Nephron (organoid): Measurements from ENCODE around the gene IBA57.

Experiments
- H3K27ac Mint-ChIP-seq, 3 experiments: 2 replicates each; pipeline ENCODE4 v1.8.0; 2020; ENCODE audit warnings: mixed read lengths in 3 of 3, mild to moderate bottlenecking in 2 of 3, moderate library complexity in 1 of 3
- H3K27me3 Mint-ChIP-seq: 2 replicates; pipeline ENCODE4 v1.8.0; 2021; ENCODE audit warnings: low read depth, mild to moderate bottlenecking, moderate library complexity, mixed read lengths
- H3K36me3 Mint-ChIP-seq: 2 replicates; pipeline ENCODE4 v1.8.0; 2020; ENCODE audit warnings: low read depth, mixed read lengths
- H3K4me1 Mint-ChIP-seq: 2 replicates; pipeline ENCODE4 v1.8.0; 2020; ENCODE audit warnings: mixed read lengths
- H3K4me3 Mint-ChIP-seq, 3 experiments: 2 replicates each; pipeline ENCODE4 v1.8.0; 2020; ENCODE audit warnings: mild to moderate bottlenecking in 3 of 3, mixed read lengths in 3 of 3, moderate library complexity in 2 of 3
- H3K9me3 Mint-ChIP-seq: 2 replicates; pipeline ENCODE4 v1.8.0; 2020; ENCODE audit warnings: mixed read lengths
- TF ChIP-seq, protein P1 (sequence below), 3 experiments: fragments of 200-600 bp; sonication (generic); IDR thresholded peaks; one replicate each; pipeline ENCODE4 v1.5.0; 2021; ENCODE audit warnings: antibody characterized with exemption in 3 of 3; ENCODE audit not compliant: unreplicated experiment in 3 of 3

Gene IBA57

DNA sequence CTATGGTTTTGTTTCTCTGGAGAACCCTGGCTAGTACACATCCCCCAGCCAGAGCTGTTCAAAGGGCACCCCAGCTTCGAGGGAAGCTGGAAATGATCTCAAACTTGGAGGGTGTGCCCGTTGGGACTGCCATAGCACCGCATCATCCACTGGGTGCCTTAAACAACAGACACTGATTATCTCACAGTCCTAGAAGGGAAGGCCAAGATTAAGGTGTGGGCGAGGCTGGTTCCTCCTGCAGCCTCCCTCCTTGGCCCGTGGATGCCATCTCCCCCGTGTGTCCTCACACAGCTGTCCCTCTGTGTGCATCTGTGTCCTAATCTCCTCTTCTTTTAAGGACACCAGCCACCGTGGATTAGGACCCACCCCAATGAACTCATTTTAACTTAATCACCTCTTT lies 4.2 kb upstream of the IBA57 start:
- H3K9me3 Mint-ChIP-seq = no peaks in the 10 kb centered on the region
- H3K4me1 Mint-ChIP-seq = peaks cover 10% of the 10 kb centered on the region
- peak overlapping the region; percentile 13 to 74 (median 61) for H3K27ac Mint-ChIP-seq
- H3K4me3 Mint-ChIP-seq = peak overlapping the region in 1 of 3 experiments; percentile 53
- TF ChIP-seq, protein P1, sequence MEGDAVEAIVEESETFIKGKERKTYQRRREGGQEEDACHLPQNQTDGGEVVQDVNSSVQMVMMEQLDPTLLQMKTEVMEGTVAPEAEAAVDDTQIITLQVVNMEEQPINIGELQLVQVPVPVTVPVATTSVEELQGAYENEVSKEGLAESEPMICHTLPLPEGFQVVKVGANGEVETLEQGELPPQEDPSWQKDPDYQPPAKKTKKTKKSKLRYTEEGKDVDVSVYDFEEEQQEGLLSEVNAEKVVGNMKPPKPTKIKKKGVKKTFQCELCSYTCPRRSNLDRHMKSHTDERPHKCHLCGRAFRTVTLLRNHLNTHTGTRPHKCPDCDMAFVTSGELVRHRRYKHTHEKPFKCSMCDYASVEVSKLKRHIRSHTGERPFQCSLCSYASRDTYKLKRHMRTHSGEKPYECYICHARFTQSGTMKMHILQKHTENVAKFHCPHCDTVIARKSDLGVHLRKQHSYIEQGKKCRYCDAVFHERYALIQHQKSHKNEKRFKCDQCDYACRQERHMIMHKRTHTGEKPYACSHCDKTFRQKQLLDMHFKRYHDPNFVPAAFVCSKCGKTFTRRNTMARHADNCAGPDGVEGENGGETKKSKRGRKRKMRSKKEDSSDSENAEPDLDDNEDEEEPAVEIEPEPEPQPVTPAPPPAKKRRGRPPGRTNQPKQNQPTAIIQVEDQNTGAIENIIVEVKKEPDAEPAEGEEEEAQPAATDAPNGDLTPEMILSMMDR (IDR thresholded peaks at IDR 0.05; ENCODE audit: unreplicated experiment in 3 of 3) = no peak
- H3K36me3 Mint-ChIP-seq = no peaks in the 10 kb centered on the region
- H3K27me3 Mint-ChIP-seq = no peaks in the 10 kb centered on the region

DNA sequence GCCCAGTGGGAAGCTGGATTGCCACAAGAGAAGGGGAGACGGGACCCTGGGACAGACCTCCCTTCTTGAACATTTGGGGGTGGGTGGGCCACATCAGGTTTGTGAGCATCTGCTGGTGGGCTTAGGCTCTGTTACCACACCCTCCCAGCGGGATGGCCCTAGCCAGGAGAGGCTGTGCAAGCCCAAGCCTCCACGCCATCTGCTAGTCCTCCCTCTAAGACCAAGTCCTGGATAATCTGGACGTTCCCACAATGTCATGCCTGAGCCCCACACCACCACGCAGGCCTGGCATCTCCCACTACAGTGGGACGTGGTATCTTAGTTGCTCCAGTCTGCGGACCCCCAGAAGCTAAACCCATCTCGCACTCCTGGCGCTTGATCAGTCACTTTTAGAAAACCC lies 3.7 kb upstream of the IBA57 start:
- Mint-ChIP-seq H3K9me3 (no peaks in the 10 kb centered on the region), H3K4me1 (peaks cover 13% of the 10 kb centered on the region), H3K4me3 (peak overlapping the region in 1 of 3 experiments; percentile 53), H3K36me3 (no peaks in the 10 kb centered on the region), H3K27ac (peak overlapping the region; percentile 13 to 74 (median 61)), H3K27me3 (no peaks in the 10 kb centered on the region)
- TF ChIP-seq, protein P1 (IDR thresholded peaks at IDR 0.05; ENCODE audit: unreplicated experiment in 3 of 3) = no peak

DNA sequence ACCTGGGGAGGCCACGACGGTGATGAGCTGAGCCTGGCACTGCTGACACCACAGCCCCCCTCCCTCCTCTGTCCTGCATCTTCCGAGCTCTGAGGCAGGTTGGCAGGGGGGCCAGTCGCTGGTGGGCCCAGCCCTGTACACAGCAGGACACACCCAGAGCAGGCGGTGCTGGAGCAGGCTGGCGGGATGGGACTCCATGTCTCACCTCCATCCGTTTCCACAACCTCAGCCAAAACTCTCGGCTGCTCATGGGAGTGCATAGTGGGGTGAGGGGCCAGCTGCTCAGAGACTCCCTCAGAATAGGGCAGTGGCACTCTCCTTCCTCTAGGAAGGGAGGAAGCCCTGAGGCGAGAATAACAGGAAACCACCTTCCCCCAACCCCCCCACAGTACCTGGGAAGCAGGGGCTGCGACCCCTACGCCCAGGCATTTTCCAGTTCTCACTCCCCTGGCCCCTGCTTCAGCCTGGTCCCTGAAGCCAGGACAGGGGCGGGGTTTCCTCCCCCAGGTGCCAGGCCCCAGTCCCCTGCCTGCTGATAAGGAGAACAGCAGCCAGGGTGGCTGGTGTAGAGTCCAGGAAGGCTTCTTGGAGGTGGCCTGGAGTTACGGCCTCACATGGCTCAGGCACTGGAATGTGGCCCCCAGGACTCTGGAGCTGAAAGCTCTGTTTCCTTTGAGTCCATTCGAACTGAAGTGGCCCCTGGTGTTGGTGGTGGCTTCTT lies 3.2 kb upstream of the IBA57 start:
- no peak overlapping the region for H3K27ac Mint-ChIP-seq
- H3K4me3 Mint-ChIP-seq = no peak overlapping the region
- H3K4me1 Mint-ChIP-seq = peaks cover 14% of the 10 kb centered on the region
- no peaks in the 10 kb centered on the region for H3K36me3 Mint-ChIP-seq
- TF ChIP-seq, protein P1 (IDR thresholded peaks at IDR 0.05; ENCODE audit: unreplicated experiment in 3 of 3) = no peak
- H3K9me3 Mint-ChIP-seq = no peaks in the 10 kb centered on the region
- no peaks in the 10 kb centered on the region for H3K27me3 Mint-ChIP-seq

DNA sequence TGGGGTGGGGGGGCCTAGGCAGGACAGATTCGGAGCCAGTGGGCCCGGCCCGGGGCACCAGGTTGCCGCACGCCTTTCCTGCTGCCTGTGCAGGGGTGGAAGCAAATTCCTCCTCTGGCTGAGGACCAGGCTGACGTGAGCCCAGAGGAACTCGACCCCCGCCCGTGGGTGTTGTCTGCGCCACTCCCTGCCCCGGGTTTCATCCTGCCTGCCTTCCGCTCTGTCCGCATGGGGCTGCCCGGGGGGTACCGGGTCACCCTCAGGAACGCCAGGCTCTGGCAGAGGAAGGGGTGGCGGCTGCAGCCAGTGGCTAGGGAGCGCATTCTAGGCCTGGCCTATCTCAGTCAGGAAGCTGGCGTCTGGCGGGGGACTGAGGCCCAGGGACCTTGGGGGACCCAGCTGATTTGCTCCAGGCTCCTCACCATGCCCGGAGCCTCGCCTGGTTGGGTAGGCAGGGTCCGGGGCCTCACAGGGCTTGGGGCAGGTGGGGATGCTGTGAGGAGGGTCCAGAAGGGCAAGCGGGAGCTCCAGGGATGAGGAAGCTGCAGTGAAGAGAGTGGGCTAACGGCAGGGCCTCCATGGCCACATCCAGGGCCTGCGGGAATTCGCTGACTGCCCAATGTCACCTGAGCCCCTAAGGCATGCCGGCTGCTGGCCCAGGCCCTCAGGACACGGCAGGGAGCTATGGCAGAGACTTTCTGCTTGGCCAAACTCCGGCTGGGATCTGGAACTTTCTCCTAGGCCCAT lies 2.4 kb upstream of the IBA57 start:
- H3K4me1 Mint-ChIP-seq = peaks cover 20% of the 10 kb centered on the region
- no peaks in the 10 kb centered on the region for H3K36me3 Mint-ChIP-seq
- H3K4me3 Mint-ChIP-seq = no peak overlapping the region
- TF ChIP-seq, protein P1 (IDR thresholded peaks at IDR 0.05; ENCODE audit: unreplicated experiment in 3 of 3) = no peak
- H3K27ac Mint-ChIP-seq = no peak overlapping the region
- H3K27me3 Mint-ChIP-seq = no peaks in the 10 kb centered on the region
- H3K9me3 Mint-ChIP-seq = no peaks in the 10 kb centered on the region

DNA sequence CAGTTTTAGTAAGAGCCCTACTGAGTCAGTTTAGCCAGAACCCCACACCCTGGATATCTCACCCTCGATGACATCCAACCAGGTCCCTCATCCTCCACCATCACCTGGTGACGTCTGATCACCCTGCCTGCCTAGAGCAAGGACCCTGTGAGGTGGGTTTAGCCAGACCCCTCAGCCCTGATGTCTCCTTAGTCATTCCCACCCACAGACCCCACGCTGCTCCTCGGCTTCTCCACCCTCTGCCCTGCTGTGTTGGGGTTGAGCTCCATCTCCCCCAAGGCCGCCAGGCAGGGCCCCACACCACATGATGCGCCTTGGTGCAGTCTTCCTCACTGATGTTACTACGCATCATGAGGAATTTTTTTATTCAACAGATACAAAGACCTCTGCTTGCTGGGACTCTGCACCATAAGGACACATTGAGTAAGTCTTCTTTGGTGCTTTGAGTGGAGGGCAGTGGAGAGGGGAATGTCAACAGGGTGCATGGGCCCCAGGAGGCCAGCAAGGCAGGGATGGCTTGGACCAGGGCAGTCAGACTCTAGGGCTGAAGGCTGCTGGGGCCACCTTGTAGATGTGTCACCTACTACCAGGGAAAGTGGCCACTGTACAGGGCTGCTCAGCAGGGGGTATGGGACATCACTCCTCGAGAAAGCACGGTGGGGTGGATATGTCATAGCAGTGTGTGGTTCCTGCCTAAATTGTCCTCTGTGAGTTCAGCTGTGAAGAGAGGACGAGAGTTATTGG lies 1.7 kb upstream of the IBA57 start:
- H3K27ac Mint-ChIP-seq = peak overlapping the region; percentile 93 to 97 (median 96)
- no peaks in the 10 kb centered on the region for H3K27me3 Mint-ChIP-seq
- peak overlapping the region; percentile 80 to 94 (median 81) for H3K4me3 Mint-ChIP-seq
- TF ChIP-seq, protein P1 (IDR thresholded peaks at IDR 0.05; ENCODE audit: unreplicated experiment in 3 of 3) = no peak
- H3K4me1 Mint-ChIP-seq = peaks cover 20% of the 10 kb centered on the region
- no peaks in the 10 kb centered on the region for H3K36me3 Mint-ChIP-seq
- H3K9me3 Mint-ChIP-seq = no peaks in the 10 kb centered on the region
